ENCODE measurements around the gene ABHD17A. TPM values are rescaled to one million over a fixed set of nuclear protein-coding genes. Genes with fewer than 3 reads are reported as not detected.
A peak's percentile ranks its signal among the peaks of the same experiment; 100 is the strongest.

The ABHD17A gene
- total RNA-seq, 1 experiment from 2014 or later = 39.5 TPM

- POLR2A ChIA-PET = interaction anchor here (0.7 to 2.7 kb wide), 3 partner anchors 8 to 28 kb away, joined by 4 to 9 read pairs (median 5); no protein-coding TSS in a partner anchor
- H3K9me3 Mint-ChIP-seq (ENCODE audit: unreplicated experiment) = no peaks in the 10 kb centered on the region
- H3K4me1 Mint-ChIP-seq (ENCODE audit: insufficient read depth, unreplicated experiment) = peaks cover 10% of the 10 kb centered on the region
Measured at GRCh38 chr19:1856345-1856697, 29.0 kb downstream of the ABHD17A start.

GRCh38 chr19:1855828-1856255, 29.5 kb downstream of the ABHD17A start:
- H3K4me1 Mint-ChIP-seq (ENCODE audit: insufficient read depth, unreplicated experiment) = peaks cover 10% of the 10 kb centered on the region
- ChIA-PET CTCF (interaction anchor here (0.6 kb wide), 2 partner anchors 74 to 1103 kb away, joined by 3 to 4 read pairs; no protein-coding TSS in a partner anchor), POLR2A (interaction anchor here (0.6 to 2.7 kb wide), 11 partner anchors 9 to 775 kb away, joined by 3 to 10 read pairs (median 4); no protein-coding TSS in a partner anchor)
- no TSS peak for BruUV-seq (replicated peaks)
- intact Hi-C loops (cut with micrococcal nuclease) = no loop called here
- H3K27ac Mint-ChIP-seq (ENCODE audit: low read depth, unreplicated experiment) = no peak overlapping the region
- no peaks in the 10 kb centered on the region for H3K9me3 Mint-ChIP-seq (ENCODE audit: unreplicated experiment)
- no peak for TF ChIP-seq CTCF (IDR thresholded peaks at IDR 0.05; ENCODE audit: unreplicated experiment)
- H3K36me3 Mint-ChIP-seq (ENCODE audit: insufficient read depth, unreplicated experiment) = peaks cover 5% of the 10 kb centered on the region
- H3K4me3 Mint-ChIP-seq (ENCODE audit: unreplicated experiment) = peak overlapping the region; percentile 71
- H3K27me3 Mint-ChIP-seq (ENCODE audit: insufficient read depth, unreplicated experiment) = no peaks in the 10 kb centered on the region
- DNase-seq (ENCODE audit: unreplicated experiment) = no peak

More at GRCh38 chr19:1856345-1856697, 29.0 kb downstream of the ABHD17A start:
- no peak overlapping the region for H3K27ac Mint-ChIP-seq (ENCODE audit: low read depth, unreplicated experiment)
- peaks cover under 1% of the 10 kb centered on the region for H3K36me3 Mint-ChIP-seq (ENCODE audit: insufficient read depth, unreplicated experiment)
- peak overlapping the region; percentile 35 for H3K4me3 Mint-ChIP-seq (ENCODE audit: unreplicated experiment)
- intact Hi-C loops (cut with micrococcal nuclease) = no loop called here
- TF ChIP-seq CTCF (IDR thresholded peaks at IDR 0.05; ENCODE audit: unreplicated experiment) = no peak
- BruUV-seq (replicated peaks) = no TSS peak
- CTCF ChIA-PET = interaction anchor here (0.6 kb wide), 1 partner anchor 1103 kb away, joined by 4 read pairs; no protein-coding TSS in a partner anchor
- DNase-seq (ENCODE audit: unreplicated experiment) = no peak
- no peaks in the 10 kb centered on the region for H3K27me3 Mint-ChIP-seq (ENCODE audit: insufficient read depth, unreplicated experiment)

GRCh38 chr19:1855040-1855827, 30.1 kb downstream of the ABHD17A start:
- H3K36me3 Mint-ChIP-seq (ENCODE audit: insufficient read depth, unreplicated experiment) = peaks cover 7% of the 10 kb centered on the region
- no peak for TF ChIP-seq CTCF (IDR thresholded peaks at IDR 0.05; ENCODE audit: unreplicated experiment)
- H3K27me3 Mint-ChIP-seq (ENCODE audit: insufficient read depth, unreplicated experiment) = no peaks in the 10 kb centered on the region
- peak; percentile 92 for DNase-seq (ENCODE audit: unreplicated experiment)
- intact Hi-C loops (cut with micrococcal nuclease) = no loop called here
- H3K27ac Mint-ChIP-seq (ENCODE audit: low read depth, unreplicated experiment) = peak overlapping the region; percentile 57
- CTCF ChIA-PET = interaction anchor here (0.6 kb wide), 2 partner anchors 12 to 74 kb away, joined by 3 to 4 read pairs; no protein-coding TSS in a partner anchor
- no TSS peak for BruUV-seq (replicated peaks)
- no peaks in the 10 kb centered on the region for H3K9me3 Mint-ChIP-seq (ENCODE audit: unreplicated experiment)
- peak overlapping the region; percentile 71 for H3K4me3 Mint-ChIP-seq (ENCODE audit: unreplicated experiment)
- H3K4me1 Mint-ChIP-seq (ENCODE audit: insufficient read depth, unreplicated experiment) = peaks cover 12% of the 10 kb centered on the region
- POLR2A ChIA-PET = interaction anchor here (0.6 to 1.7 kb wide), 10 partner anchors 9 to 1175 kb away, joined by 3 to 10 read pairs (median 4); no protein-coding TSS in a partner anchor

GRCh38 chr19:1854542-1855039, 30.7 kb downstream of the ABHD17A start:
- BruUV-seq (replicated peaks) = no TSS peak

More at GRCh38 chr19:1854542-1855039, 30.7 kb downstream of the ABHD17A start:
- intact Hi-C loops (cut with micrococcal nuclease) = no loop called here
- Mint-ChIP-seq H3K4me3 (ENCODE audit: unreplicated experiment) (peak overlapping the region; percentile 71), H3K27ac (ENCODE audit: low read depth, unreplicated experiment) (peak overlapping the region; percentile 57), H3K27me3 (ENCODE audit: insufficient read depth, unreplicated experiment) (no peaks in the 10 kb centered on the region), H3K4me1 (ENCODE audit: insufficient read depth, unreplicated experiment) (peaks cover 16% of the 10 kb centered on the region), H3K9me3 (ENCODE audit: unreplicated experiment) (no peaks in the 10 kb centered on the region), H3K36me3 (ENCODE audit: insufficient read depth, unreplicated experiment) (peaks cover 12% of the 10 kb centered on the region)
- DNase-seq (ENCODE audit: unreplicated experiment) = peak; percentile 37
- CTCF ChIA-PET = interaction anchor here (0.6 kb wide), 1 partner anchor 12 kb away, joined by 4 read pairs; no protein-coding TSS in a partner anchor
- no peak for TF ChIP-seq CTCF (IDR thresholded peaks at IDR 0.05; ENCODE audit: unreplicated experiment)
- POLR2A ChIA-PET = interaction anchor here (0.7 to 1.7 kb wide), 3 partner anchors 21 to 1174 kb away, joined by 3 to 10 read pairs (median 3); no protein-coding TSS in a partner anchor
